ENCODE measurements around the gene ARHGEF11.

ARHGEF11 gene

DNA sequence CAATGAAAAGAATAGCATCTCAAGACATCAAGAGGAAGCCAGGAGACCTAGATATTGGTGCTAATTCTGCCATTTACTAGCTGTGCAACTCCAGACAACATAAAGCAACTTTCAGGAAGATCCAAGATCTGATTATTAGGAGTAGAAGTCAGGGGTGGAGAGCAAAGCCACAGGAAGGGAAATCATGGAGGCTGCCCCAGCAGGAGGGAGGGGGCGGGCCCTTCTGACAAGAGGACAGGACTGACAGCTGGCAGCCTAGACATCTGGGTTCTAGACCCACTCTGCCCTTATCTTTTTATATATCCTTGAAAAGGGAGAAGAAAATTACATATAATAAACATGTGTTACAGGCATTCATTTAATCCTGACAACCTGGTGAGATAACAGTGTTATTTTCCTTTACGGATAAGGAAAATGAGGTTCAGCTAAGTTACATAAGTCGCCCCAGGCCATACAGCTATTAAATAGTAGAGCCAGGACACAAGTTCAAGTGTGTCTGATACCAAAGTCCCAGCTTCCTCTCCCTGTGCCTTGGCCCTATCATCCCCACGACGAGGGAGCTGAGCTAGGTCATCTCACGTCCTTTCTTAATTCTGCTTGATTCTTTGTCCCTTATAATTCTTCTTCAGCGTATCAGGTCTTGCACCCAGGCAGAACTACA, 46.6 kb downstream of the ARHGEF11 start:
- no peak for DNase-seq

DNA sequence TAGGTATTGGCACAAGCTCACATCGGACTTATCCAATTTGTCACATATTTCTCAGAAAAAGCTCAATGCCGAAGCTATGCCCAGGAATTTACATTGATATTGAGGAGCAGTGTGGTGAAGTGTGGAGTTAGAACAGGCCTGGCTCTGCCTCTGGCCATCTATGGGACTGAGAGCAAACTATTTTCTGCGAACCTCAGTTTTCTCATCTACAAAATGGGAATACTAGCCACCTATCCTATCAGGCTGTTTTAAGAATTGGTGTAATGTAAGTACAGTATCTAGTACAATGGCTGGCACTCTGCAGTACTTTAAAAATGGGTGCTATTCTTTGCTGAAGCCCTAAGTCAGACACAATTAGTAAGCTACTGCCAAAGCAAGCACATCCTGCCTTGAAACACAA, 47.2 kb downstream of the ARHGEF11 start:
- DNase-seq = no peak

DNA sequence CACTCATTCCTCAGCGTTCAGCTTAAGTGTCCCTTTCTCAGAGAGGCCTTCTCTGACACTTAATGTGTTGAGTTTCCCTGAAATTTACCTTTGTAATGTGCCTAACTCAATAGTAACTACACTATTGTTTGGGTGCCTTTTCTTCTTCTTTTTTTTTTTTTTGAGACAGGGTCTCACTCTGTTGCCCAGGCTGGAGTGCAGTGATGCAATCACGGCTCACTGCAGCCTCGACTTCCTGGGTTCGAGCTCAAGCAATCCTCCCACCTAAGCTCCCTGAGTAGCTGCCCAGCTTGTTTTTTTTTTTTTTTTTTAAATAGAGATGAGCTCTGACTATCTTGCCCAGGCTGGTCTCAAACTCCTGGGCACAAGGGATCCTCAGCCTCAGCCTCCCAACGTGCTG, 50.1 kb downstream of the ARHGEF11 start:
- DNase-seq = no peak

DNA sequence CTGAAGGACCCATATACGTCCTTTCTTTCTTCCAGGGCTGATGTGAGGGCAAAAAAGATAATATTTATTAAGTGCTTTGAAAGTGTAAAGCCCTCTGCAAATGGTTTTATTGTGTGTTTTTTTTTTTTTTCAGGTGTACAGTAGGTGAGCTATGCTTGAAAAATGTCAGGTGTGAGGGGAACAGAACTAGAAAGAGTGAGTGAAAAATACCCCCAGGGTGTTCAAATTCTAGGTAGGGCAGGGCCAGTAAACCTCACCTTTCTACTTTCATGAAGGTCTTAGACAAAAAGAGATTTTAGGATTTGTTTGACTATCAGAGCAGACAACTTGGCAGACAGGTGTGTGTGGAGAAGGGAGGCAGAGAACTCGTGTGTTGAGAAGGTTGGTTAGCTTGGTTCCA, 51.3 kb downstream of the ARHGEF11 start:
- no peak for DNase-seq

- DNase-seq = no peak
Observed at GRCh38 chr1:156993426-156994147, 52.0 kb downstream of the ARHGEF11 start.

DNA sequence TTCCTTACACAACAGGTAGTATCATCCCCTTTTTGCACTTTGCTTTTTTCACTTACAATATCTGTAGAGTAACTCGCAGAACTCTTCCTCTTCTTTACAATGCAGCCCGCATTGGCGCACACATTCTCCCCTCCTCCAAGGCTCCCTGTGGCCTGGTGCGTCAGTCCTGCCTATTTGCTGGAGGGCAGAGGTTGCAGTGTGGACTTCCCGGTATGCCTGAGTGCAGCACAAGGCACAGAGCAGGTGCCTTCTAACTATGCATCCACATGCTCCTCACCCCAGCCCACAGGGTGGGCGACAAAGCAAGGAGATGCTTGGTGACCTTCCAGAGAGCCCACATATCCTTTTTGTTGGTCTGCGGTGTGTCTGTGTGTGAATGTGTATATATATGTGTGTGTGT, 53.3 kb downstream of the ARHGEF11 start:
- DNase-seq = no peak

GRCh38 chr1:156987715-156988114, 57.8 kb downstream of the ARHGEF11 start:
- no peak for DNase-seq

DNA sequence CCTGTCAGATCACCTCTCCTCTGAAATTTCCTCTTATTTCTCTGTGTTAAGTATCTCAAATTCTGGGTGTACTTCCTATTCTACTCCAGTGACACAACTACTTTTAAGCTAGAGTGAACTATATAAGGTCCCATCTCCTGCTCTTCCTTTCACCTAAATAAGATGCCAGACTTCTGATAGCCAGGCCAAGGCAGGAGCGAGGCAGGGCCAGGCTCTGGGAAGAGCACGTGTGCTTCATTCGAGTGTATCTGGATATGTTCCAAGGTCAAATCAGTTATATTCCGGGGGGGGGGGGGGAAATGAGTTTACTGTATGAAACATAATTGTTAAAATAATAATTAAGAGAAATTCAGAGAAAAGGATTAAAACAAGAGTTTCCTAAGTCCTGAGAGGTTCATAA, 65.0 kb downstream of the ARHGEF11 start:
- no peak for DNase-seq

- no peak for DNase-seq
Observed at GRCh38 chr1:156975084-156975483, 70.5 kb downstream of the ARHGEF11 start.

DNA sequence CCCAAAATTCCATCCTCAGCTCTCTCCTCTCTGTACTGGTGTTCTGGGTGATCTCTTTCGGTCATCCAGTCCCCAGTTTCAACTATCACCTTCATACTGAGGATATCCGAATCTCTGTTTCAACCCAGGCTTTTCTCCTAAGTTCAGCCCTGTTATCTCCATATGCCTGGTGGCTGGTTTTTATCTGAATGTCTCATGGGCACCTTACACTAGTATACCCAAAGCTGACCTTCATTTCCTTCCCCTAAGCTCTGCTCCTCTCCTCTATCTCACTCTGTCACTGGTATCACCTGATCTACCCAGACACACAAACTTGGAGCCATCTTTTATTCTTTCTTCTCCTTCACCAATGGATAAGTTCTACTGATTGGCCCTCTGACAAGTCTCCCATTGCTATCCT, 72.1 kb downstream of the ARHGEF11 start:
- DNase-seq = no peak

DNA sequence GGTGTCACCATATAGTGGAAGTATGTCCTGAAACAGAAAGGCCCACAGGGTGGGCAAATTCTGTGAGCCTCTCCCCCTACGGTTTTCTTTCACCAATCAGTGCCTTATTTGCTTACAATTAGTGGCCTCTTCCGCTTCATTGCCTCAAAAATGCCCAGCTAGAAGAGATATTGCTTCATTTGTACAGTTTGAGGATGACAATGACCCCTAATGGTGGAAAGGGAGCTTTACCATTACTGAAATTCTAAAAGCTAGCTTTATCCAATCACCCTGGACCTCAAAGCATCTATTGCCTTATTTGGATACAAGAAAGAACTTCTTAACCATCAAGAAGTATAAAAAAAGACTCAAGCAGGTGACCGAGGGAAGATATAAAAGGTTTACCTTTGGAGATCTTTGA, 75.5 kb downstream of the ARHGEF11 start:
- DNase-seq = no peak

DNA sequence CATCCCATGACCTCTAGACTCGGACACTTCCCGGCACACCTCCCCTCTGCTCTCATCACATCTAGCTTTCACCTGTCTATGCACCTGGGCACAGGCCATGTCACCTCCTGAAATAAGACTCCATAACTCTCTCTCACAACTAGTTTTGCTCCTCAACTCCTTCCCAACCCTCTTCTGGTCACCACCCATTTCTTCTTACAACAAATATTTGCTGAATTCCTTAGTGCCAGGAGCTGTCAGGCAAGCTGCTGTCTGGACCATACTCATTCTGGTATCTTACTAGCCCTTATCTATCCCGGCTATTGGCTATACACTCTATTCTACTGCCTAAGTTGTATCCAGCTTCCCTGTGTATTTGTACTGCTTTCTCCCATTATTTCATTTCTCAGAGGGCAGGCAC, 76.0 kb downstream of the ARHGEF11 start:
- DNase-seq = no peak

- DNase-seq = no peak
Observed at GRCh38 chr1:156964441-156964840, 81.1 kb downstream of the ARHGEF11 start.

DNA sequence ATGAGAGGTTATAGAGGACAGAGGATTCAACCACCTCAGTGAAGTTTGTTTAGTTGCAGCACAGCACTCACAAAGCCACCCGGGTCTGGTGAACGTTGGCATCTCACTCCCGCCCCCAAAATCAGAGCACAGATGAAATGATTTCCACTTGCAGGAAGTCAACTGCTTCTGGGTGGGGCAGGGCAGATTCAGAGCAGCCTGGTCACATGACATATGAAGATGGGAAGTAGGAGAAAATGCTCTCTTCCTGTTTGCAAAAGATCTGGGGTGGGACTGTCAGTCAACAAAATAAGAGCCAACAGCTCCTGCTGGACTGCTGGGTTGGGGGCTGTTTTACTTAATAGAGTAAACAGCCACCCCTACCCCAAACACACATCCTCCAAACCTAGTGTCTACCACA, 81.9 kb downstream of the ARHGEF11 start:
- DNase-seq = no peak

DNA sequence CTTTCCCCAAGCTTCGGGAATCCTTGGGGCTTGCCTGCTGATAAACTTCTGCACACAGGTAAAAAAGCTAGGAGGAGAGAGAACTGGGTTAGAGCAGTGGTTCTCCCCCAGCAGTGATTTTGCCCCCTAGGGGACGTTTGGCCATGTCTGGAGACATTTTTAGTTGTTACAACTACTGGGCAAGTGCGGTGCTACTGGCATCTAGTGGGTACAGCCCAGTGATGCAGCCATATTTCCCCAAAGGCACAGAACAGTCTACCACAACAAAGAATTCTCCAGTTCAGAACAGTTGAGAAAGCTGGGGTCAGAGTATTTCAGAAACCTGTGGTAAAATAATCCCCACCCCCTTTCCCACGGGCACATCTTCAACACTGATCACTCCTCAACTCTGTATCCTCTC, 83.8 kb downstream of the ARHGEF11 start:
- DNase-seq = no peak

- no peak for DNase-seq
Observed at GRCh38 chr1:156959925-156960324, 85.6 kb downstream of the ARHGEF11 start.

- no peak for DNase-seq
Observed at GRCh38 chr1:156959414-156959813, 86.1 kb downstream of the ARHGEF11 start.

DNA sequence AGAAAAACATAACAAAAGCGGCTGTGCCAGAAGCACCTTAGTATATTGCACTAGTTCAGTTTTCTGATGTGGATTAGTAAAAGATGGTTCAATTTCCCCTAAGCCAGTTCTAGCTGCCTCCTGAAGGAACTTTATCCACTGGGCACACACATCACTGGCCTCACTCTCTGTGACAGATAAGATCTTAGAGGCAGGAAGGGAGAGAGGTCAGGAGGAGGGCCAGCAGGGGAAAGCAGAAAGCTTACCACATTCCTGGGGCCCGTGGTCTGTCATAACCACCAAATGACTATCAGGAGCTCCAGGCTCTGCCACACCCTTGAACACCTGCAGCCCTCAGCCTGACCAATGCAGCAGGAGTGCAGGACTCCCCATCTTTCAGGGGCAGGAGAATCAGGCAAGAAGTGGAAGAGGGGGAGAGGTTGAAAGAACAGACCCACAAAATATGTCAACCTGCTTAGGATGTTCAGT, 87.3 kb downstream of the ARHGEF11 start:
- no peak for DNase-seq

- no peak for DNase-seq
Observed at GRCh38 chr1:156957634-156958033, 87.9 kb downstream of the ARHGEF11 start.

DNA sequence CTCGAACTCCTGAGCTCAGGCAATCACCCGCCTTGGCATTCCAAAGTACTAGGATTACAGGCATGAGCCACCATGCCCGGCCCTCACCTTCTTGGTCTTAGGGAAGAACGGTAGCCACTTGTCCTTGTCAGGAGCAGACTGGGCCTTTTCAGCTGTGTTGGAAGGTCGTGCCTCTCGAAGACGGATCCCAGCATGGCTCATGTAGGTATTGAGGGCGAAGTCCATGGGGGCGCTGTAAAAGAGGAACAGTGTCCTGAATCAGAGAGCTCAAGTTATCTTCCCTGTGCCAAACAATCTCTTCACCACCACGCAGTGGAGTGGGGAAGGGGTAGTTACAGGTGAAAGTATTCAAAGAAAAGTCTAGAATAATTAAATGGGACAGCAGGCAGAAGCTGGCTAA, 89.2 kb downstream of the ARHGEF11 start:
- no peak for DNase-seq

DNA sequence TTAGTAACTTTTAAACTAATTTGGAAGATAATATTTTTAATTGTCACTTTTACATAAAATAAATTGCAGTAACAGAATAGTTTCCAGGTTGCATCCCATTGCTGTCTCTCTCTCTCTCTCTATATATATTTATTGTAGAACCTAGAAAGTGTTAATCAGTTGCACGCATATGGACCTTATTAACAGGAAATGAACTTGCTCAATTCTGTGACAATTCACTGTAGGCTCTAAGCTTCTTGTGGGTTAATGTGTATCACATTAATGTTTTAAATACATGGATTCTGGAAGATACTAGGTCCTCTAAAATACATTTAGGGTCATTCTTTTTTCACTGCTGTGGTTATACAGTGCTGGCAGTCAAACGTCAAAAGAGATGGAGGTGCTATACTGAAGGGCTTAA, 92.0 kb downstream of the ARHGEF11 start:
- DNase-seq = no peak

- no peak for DNase-seq
Observed at GRCh38 chr1:156951371-156951770, 94.2 kb downstream of the ARHGEF11 start.

- DNase-seq = no peak
Observed at GRCh38 chr1:156949127-156949526, 96.4 kb downstream of the ARHGEF11 start.

- DNase-seq = no peak
Observed at GRCh38 chr1:156948708-156949107, 96.8 kb downstream of the ARHGEF11 start.
